Activated T-helper 1 cell treated with Interleukin-2 at 50 U/mL for 16 hours (primary cell): ENCODE results near the gene GUCY1A1.

Experiments
- DNase-seq: peaks from one replicate; pipeline ENCODE4 v3.0.0-alpha.2; 2020; ENCODE audit warnings: low read depth

GUCY1A1 gene

GRCh38 chr4:155658681-155659064 is 8.0 kb upstream of the GUCY1A1 start:
- no peak for DNase-seq

- DNase-seq, result no peak
Observed at GRCh38 chr4:155659176-155659575, 7.5 kb upstream of the GUCY1A1 start.

- DNase-seq, result no peak
Observed at GRCh38 chr4:155660436-155660835, 6.2 kb upstream of the GUCY1A1 start.

- DNase-seq, result no peak
Observed at GRCh38 chr4:155665054-155665453, 1.6 kb upstream of the GUCY1A1 start.

- DNase-seq, result no peak
Observed at GRCh38 chr4:155667222-155667567, 547 bp downstream of the GUCY1A1 start.

- no peak for DNase-seq
Observed at GRCh38 chr4:155667568-155668511, 1.2 kb downstream of the GUCY1A1 start.

- DNase-seq, result no peak
Observed at GRCh38 chr4:155668707-155669220, 2.1 kb downstream of the GUCY1A1 start.

GRCh38 chr4:155672342-155672741 is 5.7 kb downstream of the GUCY1A1 start:
- DNase-seq, result no peak

GRCh38 chr4:155673453-155673979 is 6.9 kb downstream of the GUCY1A1 start:
- no peak for DNase-seq

- DNase-seq, result no peak
Observed at GRCh38 chr4:155674669-155675071, 8.0 kb downstream of the GUCY1A1 start.

GRCh38 chr4:155675709-155676429 is 9.2 kb downstream of the GUCY1A1 start:
- no peak for DNase-seq

GRCh38 chr4:155676430-155676825 is 9.8 kb downstream of the GUCY1A1 start:
- no peak for DNase-seq

- no peak for DNase-seq
Observed at GRCh38 chr4:155678011-155678410, 11.4 kb downstream of the GUCY1A1 start.

GRCh38 chr4:155679343-155679742 is 12.7 kb downstream of the GUCY1A1 start:
- no peak for DNase-seq

GRCh38 chr4:155681886-155682285 is 15.2 kb downstream of the GUCY1A1 start:
- DNase-seq, result no peak

- DNase-seq, result no peak
Observed at GRCh38 chr4:155684423-155684822, 17.8 kb downstream of the GUCY1A1 start.

- DNase-seq, result no peak
Observed at GRCh38 chr4:155684892-155685541, 18.4 kb downstream of the GUCY1A1 start.

GRCh38 chr4:155687380-155687982 is 20.8 kb downstream of the GUCY1A1 start:
- no peak for DNase-seq

GRCh38 chr4:155688211-155688610 is 21.6 kb downstream of the GUCY1A1 start:
- DNase-seq, result no peak

- no peak for DNase-seq
Observed at GRCh38 chr4:155688860-155689259, 22.2 kb downstream of the GUCY1A1 start.

GRCh38 chr4:155690044-155690837 is 23.6 kb downstream of the GUCY1A1 start:
- no peak for DNase-seq
